Immature natural killer cell (primary cell): ENCODE measurements around the gene TRIM64. TPM values are rescaled to one million over a fixed set of nuclear protein-coding genes. Genes with fewer than 3 reads are reported as not detected.
"Not testable (repeated sequence)": the region's sequence is repeated elsewhere in the genome, so short reads cannot be mapped to it uniquely, and the experiment has no call there.

Source experiments
- DNase-seq, 3 donors: peaks; one replicate each; pipeline ENCODE4 v3.0.0; 2022; ENCODE audit warnings: mixed read lengths in 1 of 3
- H3K27ac Mint-ChIP-seq, 6 donors: one replicate each; pipeline ENCODE4 v1.8.0; 2020; ENCODE audit warnings: mixed read lengths in 6 of 6, mild to moderate bottlenecking in 5 of 6, inconsistent platforms in 4 of 6, moderate library complexity in 3 of 6
- H3K27me3 Mint-ChIP-seq, 3 donors: one replicate each; pipeline ENCODE4 v1.8.0; 2020 to 2021; ENCODE audit warnings: low read depth in 3 of 3, mild to moderate bottlenecking in 3 of 3, mixed read lengths in 3 of 3, moderate library complexity in 3 of 3, inconsistent platforms in 1 of 3
- H3K36me3 Mint-ChIP-seq, 3 donors: one replicate each; pipeline ENCODE4 v1.8.0; 2020; ENCODE audit warnings: mixed read lengths in 3 of 3, inconsistent platforms in 2 of 3, mild to moderate bottlenecking in 2 of 3
- H3K4me1 Mint-ChIP-seq, 2 donors: one replicate each; pipeline ENCODE4 v1.8.0; 2020; ENCODE audit warnings: inconsistent platforms in 2 of 2, mild to moderate bottlenecking in 2 of 2, mixed read lengths in 2 of 2, moderate library complexity in 1 of 2
- H3K4me3 Mint-ChIP-seq, 5 donors: one replicate each; pipeline ENCODE4 v1.8.0; 2020; ENCODE audit warnings: mild to moderate bottlenecking in 5 of 5, mixed read lengths in 5 of 5, inconsistent platforms in 3 of 5, moderate library complexity in 3 of 5
- H3K9me3 Mint-ChIP-seq, 6 donors: one replicate each; pipeline ENCODE4 v1.8.0; 2020; ENCODE audit warnings: mild to moderate bottlenecking in 6 of 6, mixed read lengths in 6 of 6, inconsistent platforms in 4 of 6, moderate library complexity in 3 of 6
- polyA plus RNA-seq, 3 donors: library from polyadenylated mRNA; unstranded; fragments of 300-500 nt; fragmentation: Illumina TruSeq; gene quantifications; one replicate each; pipeline ENCODE4 v1.2.3, GENCODE V29; 2021

Gene TRIM64
- not detected for polyA plus RNA-seq

GRCh38 chr11:89965737-89966136 lies at the start of gene TRIM64:
TSS of gene TRIM64 (plus strand) at chr11:89966037. CDS start at chr11:89968504, 2,467 bp downstream.
- not testable (repeated sequence) for H3K4me1 Mint-ChIP-seq, DNase-seq, H3K36me3 Mint-ChIP-seq, H3K9me3 Mint-ChIP-seq, H3K4me3 Mint-ChIP-seq, H3K27me3 Mint-ChIP-seq, H3K27ac Mint-ChIP-seq

- no peaks in the 10 kb centered on the region for H3K4me1 Mint-ChIP-seq
- no peaks in the 10 kb centered on the region for H3K36me3 Mint-ChIP-seq
- peaks cover 0 to 7% (median 0%) of the 10 kb centered on the region in 6 donors for H3K9me3 Mint-ChIP-seq
- no peaks in the 10 kb centered on the region for H3K27me3 Mint-ChIP-seq
- H3K27ac Mint-ChIP-seq, result no peak within 1 kb of the TSS
- no peak within 1 kb of the TSS for H3K4me3 Mint-ChIP-seq
- DNase-seq, result no peak
Observed at GRCh38 chr11:89922195-89922660, 43.6 kb upstream of the TRIM64 start, which contains the start of gene TRIM49D1. TSS of gene TRIM49D1 (minus strand) at chr11:89922245. CDS start at chr11:89917710, 4,535 bp downstream.

- H3K27ac Mint-ChIP-seq, H3K9me3 Mint-ChIP-seq, H3K4me1 Mint-ChIP-seq, H3K27me3 Mint-ChIP-seq, DNase-seq, H3K36me3 Mint-ChIP-seq, H3K4me3 Mint-ChIP-seq: not testable (repeated sequence)
Observed at GRCh38 chr11:89923764-89924163, 42.1 kb upstream of the TRIM64 start, which contains the start of gene TRIM49D2. TSS of gene TRIM49D2 (plus strand) at chr11:89924064. CDS start at chr11:89926762, 2,698 bp downstream.

GRCh38 chr11:89960833-89961232 lies 5.0 kb upstream of the TRIM64 start:
- not testable (repeated sequence) for H3K36me3 Mint-ChIP-seq, DNase-seq, H3K4me1 Mint-ChIP-seq, H3K4me3 Mint-ChIP-seq, H3K27ac Mint-ChIP-seq, H3K9me3 Mint-ChIP-seq, H3K27me3 Mint-ChIP-seq

Other genes starting within 250 kb of the TRIM64 start
- gene TRIM49, start 157.5 kb upstream of the TRIM64 start, polyA plus RNA-seq, result not detected
- gene TRIM64B, start 87.5 kb upstream of the TRIM64 start, polyA plus RNA-seq, result not detected
- not detected for gene TRIM49D1, start 43.8 kb upstream of the TRIM64 start, polyA plus RNA-seq
- gene TRIM49D2, start 42.0 kb upstream of the TRIM64 start, polyA plus RNA-seq, result not detected
- gene TRIM49C, start 65.1 kb downstream of the TRIM64 start, polyA plus RNA-seq, result not detected
- gene UBTFL1, start 119.9 kb downstream of the TRIM64 start, polyA plus RNA-seq, result not detected
- under 1 TPM in 1 of 3 donors, not detected in 2; 0.10 TPM for gene NAALAD2, start 168.6 kb downstream of the TRIM64 start, polyA plus RNA-seq